GM19043 (cell line): ENCODE data around the gene UST.
"Not testable (repeated sequence)": the region's sequence is repeated elsewhere in the genome, so short reads cannot be mapped to it uniquely, and the experiment has no call there.

Source experiments
- ATAC-seq: cut with Tn5 transposase; IDR thresholded peaks from one replicate; pipeline ENCODE4 v1.9.1; 2021; ENCODE audit warnings: low read depth; ENCODE audit not compliant: unreplicated experiment

UST gene

GRCh38 chr6:148830614-148831013, 83.8 kb downstream of the UST start:
- ATAC-seq: no peak

- ATAC-seq: no peak
Observed at GRCh38 chr6:148831064-148831463, 84.2 kb downstream of the UST start.

GRCh38 chr6:148831531-148831930, 84.7 kb downstream of the UST start:
- no peak for ATAC-seq

- ATAC-seq: no peak
Observed at GRCh38 chr6:148835920-148836441, 89.2 kb downstream of the UST start.

GRCh38 chr6:148836751-148837150, 89.9 kb downstream of the UST start:
- no peak for ATAC-seq

GRCh38 chr6:148837941-148838340, 91.1 kb downstream of the UST start:
- ATAC-seq: no peak

- ATAC-seq: no peak
Observed at GRCh38 chr6:148839044-148839443, 92.2 kb downstream of the UST start.

GRCh38 chr6:148840256-148840655, 93.4 kb downstream of the UST start:
- no peak for ATAC-seq

GRCh38 chr6:148842296-148843019, 95.6 kb downstream of the UST start:
- ATAC-seq: no peak

- ATAC-seq: no peak
Observed at GRCh38 chr6:148845464-148845863, 98.6 kb downstream of the UST start.

GRCh38 chr6:148846778-148847761, 100.2 kb downstream of the UST start:
- no peak for ATAC-seq

GRCh38 chr6:148848915-148849314, 102.1 kb downstream of the UST start:
- ATAC-seq: no peak

- ATAC-seq: not testable (repeated sequence)
Observed at GRCh38 chr6:148849449-148849848, 102.6 kb downstream of the UST start.

- ATAC-seq: no peak
Observed at GRCh38 chr6:148850964-148851363, 104.1 kb downstream of the UST start.

GRCh38 chr6:148851683-148852556, 105.1 kb downstream of the UST start:
- ATAC-seq: no peak

GRCh38 chr6:148852688-148853087, 105.9 kb downstream of the UST start:
- ATAC-seq: no peak

- ATAC-seq: not testable (repeated sequence)
Observed at GRCh38 chr6:148853113-148853512, 106.3 kb downstream of the UST start.

GRCh38 chr6:148854096-148854495, 107.3 kb downstream of the UST start:
- ATAC-seq: no peak

- ATAC-seq: no peak
Observed at GRCh38 chr6:148854992-148855391, 108.2 kb downstream of the UST start.

GRCh38 chr6:148855744-148856143, 108.9 kb downstream of the UST start:
- no peak for ATAC-seq
